Right lung (tissue), 5 donors: ENCODE measurements around the gene ADORA2A. TPM values are rescaled to one million over a fixed set of nuclear protein-coding genes. Genes with fewer than 3 reads are reported as not detected.

Source experiments
- DNase-seq, 2 donors: peaks; one replicate each; pipeline ENCODE4 v3.0.0-alpha.2; 2013
- polyA plus RNA-seq, 5 donors: library from polyadenylated mRNA; unstranded; fragments of 120-200 nt; gene quantifications; one replicate each; pipeline versions ENCODE4 v1.2.1 to v1.2.3, GENCODE V29; 2013; ENCODE audit warnings: inconsistent platforms in 1 of 5, low replicate concordance in 1 of 5; ENCODE audit not compliant: insufficient read length in 5 of 5, insufficient read depth in 1 of 5

Gene ADORA2A
- polyA plus RNA-seq, 5 donors, result 17.6 to 33.5 (median 29.9) TPM

DNA sequence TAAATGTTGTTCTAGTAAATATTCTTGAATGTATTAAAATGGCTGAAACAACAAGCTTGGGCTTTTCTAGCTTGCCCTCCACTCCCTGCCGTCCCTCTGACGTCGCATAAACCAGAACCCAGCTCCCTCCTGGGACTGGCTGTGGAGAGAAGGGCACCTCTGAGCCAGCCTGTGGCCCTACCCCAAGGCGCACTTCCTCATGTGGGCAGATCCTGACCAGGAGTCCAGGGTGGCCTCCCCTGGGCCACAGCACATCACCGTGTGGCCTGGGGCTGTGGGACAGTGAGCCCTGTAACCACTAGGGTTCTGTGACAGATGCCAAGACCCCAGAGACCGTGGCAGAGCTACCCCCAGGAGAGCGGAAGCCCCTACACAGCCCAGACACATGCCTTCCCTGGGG is 10.2 kb upstream of the ADORA2A start:
- DNase-seq, result no peak

DNA sequence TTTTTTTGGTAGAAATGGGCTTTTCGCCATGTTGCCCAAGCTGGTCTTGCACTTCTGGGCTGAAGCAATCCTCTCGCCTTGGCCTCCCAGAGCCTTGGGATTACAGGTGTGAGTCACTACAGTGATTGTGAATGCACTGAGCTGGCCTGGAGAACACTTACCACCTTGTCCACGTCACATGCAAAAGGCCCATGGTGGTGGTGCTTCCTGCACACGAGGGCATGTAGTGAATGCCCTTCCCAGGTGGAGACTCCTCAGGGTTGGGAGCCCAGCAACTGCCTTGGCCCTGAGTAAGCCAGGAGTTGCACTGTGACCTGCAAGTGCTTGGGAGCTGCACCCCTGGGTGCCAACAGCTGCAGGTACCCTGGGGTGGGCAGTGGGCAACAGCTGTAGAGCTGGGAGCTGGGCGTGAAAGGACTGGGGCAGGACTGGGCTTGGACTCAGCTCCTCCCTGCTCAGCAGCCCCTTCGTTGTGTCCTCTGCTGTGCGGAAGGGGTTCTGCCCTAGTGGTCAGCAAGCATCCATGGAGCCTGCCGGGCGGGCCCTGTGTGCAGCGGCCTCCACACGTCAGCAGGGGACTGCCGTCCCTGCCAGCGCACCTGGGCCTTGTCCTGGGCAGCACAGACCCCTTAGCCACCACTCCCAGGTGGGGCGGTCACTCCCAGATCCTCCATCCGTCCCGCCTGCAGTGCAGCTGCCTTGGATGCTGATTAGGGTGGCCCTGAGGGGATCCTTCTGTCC is 9.3 kb upstream of the ADORA2A start:
- no peak for DNase-seq

DNA sequence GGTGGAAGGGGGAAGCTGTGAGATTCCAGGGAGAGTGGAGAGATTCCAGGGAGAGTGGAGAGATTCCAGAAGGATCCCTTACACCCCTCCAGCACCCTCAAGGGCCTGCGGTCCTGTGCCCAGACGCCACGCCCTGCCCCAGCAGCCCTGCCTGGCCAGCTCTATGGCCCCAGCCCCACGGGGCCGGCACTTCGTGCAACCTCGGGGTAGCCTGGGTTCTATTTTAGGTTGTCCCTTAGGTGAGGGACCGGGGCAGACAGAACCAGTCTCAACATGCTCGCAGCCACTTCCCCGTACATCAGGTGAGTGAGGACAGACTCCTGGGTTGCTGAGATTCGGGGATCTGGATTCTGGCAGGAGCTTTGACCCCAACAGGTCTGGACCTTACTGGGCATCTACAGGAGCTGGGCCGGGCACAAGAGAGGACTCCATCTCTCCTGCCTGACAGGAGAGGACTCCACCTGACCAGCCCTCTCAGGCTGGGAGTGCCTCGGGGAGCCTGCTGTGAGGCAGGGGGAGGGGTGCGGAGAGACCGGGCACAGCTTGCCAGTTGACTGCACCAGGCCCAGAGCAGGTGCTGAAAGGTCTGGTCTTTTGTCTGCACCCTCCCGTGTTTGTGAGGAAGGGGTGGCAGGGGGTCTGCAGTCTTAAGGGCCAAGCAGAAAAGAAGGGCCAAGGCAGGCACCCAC is 8.5 kb upstream of the ADORA2A start:
- DNase-seq, result no peak

DNA sequence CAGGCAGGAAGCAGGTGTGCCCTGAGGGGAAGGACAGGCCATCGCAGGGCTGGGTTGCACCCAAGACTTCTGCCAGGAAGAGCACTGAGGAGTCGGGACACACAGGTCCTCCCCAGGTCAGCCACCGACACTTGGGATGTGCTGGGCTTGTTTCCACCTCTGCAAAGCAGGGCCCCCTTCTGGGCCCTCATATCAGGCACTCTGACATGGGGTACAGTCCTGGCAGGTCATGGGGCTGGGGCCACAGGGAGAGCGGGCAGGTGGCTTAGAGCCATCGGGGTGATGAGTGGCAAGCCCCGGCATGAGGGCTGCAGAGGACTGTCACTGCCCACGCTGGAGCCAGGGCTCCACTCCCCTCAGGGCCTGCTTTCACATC is 7.9 kb upstream of the ADORA2A start:
- no peak for DNase-seq

DNA sequence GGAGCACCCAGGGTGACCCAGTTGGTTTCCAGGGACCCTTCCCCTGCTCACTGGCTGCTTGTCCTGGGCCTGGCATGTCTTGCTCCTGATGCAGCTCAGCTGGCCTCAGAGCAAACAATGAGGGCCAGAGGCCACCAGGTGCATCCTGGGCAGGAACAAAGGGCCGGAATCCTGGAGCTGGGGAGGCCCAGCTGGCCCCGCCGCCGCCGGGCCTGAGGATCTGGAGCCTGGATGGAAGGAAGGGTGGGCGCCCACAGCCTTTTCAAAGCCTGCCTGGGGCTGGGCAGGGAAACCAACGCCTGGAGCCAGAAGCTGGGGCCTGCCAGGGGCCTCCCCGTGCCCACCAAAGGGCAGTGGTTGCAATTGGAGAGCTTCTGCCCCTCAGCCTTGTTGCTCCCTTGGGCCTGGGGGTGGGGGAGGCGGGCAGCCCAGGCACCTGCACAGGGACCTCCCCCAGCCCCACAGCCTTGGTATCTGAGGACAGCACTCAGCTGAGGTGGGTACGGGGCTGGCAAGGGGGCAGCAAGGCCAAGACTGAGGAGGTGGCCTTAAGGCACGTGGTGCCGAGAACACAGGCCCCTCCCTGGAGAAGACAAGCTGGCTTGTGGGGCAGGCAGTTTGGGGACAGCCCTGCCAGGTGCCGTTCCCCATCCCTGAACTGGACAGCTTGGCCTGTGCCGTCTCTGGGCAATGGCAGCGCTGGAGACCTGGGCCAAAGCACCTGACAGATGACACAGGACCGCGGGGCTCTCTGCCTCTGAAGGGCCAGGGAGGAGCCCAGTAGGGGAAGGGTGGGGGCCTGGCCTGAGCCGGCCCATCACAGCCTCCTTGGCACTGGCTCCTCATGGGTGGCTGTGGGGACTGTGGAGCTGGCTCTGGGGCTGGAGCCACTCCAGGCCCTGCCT is 7.1 kb upstream of the ADORA2A start:
- DNase-seq, result no peak

DNA sequence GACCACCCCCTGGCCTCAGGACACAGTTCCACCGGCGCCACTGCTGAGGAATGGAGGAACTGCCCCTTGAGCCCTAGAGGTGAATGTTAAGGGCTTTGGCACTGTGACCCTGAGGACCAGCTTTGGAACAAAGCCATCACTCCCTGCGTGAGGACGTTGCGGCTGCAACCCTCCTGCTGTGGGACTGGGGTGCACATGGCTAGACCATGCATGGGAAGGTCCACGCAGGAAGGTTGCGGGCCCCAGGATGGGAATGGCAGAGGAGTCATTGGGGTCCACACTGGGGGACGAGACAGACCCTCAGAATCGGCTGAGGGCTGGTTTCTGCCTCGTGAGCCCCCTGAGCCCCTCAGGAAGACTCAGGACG is 6.4 kb upstream of the ADORA2A start:
- no peak for DNase-seq

DNA sequence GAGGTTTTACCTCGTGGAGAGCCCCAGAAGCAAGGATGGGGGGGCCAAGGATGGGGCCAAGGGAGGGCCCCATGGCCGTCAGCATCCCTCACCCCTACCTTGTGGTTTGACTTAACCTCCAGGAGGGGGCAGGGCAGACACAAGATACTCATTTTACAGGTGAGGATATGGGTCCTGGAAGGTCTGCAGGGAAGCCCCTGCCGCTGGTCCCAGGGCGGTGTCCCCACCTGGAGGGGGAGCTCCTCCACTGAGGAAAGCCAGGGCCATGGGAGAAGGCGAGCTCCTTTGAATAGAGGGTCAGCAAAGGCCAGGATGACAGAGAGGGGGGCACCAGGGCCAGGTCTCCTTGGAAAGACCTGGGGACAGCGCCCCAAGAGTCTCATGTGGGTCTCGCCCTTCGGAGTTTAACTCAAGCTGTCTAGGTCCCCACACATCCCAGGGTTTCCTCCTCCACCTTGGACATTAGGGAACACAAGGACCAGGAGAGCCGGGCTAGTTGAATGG is 5.9 kb upstream of the ADORA2A start:
- no peak for DNase-seq

DNA sequence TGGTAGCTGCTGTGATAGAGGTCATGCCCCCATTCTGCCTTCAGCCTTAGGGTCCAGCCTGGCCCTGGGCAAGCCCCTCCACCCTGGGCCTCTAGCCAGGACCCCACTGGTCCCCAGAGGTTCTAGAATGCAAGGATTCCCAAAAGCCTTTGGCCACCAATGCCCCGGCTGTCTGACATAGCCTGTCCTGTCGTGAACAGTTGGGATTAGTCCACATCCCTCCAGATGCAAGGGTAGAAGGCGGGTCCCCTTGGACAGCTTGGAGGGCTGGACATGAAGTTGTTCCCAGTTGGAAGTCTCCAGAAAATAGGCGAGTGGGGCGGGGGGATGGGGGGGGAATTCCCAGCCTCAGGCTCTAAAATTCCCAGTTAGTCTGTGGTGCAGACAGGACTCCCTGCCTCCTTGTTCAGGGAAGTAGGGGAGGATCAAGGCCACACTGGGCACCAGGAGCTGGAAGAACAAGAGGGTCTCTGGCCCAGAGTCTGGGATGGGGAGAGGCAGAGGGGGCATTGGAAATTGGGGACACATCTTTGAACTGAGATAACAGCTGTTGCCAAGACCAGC is 5.2 kb upstream of the ADORA2A start:
- no peak for DNase-seq

DNA sequence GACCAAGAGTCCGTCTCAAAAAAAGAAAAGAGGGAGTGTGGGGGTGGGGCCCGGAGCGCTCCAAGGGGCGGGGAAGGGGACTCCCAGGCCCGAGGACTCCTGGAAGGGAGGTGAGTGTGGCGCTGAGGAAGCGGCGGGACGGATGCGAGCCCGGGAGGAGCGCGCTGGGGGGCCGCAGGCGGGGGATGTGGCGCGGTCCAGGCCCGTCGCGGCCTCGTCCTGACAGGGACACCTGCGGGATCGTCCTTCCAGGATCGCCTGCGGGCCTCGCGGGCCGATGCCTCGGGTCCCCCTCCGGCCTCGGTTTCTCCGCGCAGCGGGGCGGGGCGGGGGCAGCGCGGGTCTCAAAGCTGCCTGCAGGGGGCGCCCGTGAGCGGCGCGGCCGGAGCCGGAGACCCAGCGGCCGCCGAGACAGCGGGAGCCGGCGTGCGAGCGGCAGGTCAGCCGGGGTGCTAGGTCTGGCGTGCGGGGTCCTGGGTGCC is 3.8 kb upstream of the ADORA2A start:
- no peak for DNase-seq

DNA sequence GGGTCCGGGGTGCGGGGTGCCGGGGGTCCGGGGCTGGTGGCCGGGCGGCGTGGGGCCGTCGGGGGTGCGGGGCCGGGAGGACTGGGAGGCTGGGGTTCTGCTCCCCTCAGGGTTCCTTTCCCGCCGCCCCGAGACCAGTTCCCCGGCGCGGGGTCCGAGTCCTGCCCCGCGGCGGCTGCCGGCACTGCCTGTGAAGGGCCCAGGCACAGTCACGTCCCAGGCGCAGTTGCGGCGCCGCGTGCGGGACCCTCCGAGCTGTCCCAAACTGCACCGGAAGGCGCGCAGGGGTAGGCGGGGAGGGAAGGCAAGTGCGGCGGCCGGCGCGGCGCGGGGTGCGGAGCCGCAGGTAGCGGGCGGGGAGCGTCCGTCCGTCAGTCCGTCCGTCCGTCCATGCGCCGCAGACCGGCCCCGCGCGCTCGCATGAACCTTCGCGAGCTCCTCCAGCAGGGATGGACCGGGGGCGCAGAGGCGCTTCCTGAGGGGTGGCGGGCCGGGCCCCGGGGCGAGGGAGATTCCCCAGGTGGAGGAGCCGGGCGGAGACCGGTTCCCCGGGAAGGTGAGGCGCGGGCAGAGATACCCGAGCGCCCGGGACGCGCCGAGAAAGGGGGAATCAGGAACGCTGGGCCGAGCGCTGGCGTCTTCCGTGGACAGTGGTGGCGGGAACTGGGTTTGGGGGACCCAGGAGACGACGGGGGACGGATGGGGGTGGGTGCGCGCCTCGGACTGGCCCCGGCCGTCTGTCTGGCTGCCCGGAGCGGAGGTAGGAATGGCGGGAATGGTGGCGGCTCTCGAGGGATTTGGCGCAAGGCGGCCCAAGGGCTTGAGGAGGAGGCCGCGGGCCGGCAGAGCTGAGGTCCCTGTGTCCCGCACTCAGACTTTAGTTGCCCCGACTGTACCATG is 3.1 kb upstream of the ADORA2A start:
- DNase-seq, result no peak

DNA sequence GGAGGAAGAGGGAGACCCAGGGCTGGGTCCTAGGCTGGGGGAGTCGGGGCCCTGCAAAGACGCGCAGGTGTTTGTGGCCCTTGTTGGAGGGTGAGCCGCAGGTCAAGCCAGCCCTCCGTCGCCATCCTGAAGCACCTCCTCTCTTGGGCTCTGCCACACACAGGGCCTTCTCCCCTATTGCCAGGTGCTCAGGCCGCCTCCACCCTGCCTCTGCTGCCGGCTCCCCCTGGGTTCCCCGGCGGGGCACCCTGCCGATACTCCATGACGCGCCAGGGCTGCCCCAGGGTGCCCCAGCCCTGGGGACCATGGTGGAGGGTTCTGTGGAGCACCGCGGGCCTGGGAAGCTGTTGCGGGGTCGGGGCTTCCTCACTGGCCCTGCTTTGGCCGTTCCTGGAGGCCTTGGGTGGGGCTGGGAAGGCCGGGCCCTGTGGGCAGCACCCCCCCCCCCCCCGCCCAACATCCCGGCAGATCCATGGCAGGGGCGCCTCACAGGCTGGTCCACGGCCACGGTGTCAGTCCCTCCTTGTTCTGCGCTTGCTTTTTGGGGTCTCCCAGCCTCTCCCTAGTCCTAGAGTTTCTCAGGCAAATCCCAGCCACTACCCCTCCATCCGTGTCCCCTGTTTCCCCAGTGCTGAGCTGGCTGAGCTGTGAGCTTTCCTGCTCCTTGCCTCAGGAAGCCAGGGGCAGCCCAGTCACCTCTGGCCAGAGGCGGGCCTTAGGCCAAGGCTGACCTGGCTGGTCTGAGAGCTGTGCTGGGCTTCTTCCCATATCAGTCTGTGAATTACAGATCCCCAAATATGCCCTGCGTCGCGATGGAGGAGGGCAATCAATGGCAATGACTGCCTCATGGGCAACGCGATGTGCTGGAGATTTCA is 2.3 kb upstream of the ADORA2A start:
- no peak for DNase-seq

DNA sequence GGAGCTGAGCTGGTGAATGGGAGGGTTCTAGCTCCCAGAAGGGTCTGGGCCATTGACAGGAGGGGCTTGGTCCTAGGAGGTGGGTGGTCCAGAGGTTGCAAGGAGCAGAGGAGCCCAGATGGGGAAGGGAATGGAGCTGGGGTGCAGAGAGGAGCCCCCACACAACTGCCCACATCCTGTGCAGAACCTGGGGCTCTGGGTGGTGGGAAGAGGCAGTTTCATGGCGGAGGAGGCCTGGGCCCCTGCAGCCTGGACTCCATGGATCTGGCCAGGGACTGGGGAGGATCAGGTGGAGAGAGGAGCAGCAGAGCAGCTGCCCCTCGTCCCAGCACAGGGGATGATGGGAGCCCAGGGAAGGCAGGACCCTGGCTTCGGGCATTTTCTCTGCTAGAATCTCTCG is 963 bp upstream of the ADORA2A start:
- no peak for DNase-seq

DNA sequence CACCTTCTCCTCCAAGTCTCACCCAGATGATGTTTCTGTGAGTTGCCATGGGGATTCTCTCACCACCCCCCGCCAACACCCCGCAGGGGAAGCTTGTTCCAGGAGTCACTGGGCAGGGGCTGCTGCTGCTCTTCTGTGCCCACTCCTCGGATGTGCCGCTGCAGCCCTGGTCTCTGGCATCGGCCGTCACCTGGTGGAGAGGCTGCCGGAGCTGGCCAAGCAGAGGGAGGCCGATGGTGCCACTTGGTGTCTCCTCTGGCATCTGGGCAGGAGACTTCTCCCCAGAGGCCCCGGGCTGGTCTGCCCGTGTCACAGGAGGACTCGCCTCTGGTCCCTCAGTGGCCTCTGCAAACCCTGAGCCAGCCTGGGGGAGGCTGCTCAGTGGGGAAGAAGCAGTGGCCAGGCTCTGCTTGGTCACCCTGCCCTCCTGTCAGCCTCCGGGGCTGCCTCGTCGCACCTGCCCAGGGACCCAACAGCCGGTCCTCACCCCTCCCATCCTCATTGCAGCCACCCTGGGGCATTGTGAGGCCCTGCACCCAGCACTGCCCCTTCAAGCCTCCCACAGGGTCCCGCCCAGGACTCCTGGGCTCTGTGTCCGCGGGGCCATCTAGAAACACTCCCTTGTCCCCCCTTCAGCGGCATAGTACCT is 424 bp upstream of the ADORA2A start:
- DNase-seq, result no peak

DNA sequence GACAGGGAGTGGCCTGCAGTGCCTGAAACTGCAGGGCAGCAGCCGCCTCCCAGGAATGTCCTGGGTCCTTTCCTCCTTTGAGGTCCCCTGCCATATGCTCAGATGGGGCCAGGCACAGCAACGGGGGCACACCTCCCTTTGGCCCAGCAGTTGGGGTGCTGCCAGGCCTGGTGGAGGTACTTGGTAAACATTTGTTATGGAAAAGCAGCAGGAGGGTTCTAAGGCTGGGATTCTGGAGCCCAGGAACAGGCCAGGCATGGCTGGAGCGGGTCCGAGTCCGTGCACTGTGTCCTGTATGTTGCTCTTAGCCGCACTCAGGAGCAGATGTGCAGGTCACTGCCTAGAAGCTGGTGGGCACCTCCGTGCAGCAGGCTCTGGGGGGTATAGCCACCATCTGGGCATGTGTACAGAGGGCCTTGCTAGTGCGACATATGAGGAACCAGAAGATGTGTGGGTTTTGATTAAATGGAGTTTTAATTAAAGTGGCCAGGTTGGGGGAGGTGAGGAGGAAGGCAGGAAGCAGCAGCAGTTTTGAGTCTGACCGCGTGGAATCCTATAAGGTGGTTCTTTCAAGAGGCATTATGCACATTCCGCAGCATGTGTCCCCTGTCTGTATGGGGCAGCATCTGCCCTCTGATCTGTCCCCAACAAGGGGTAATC is 1.5 kb downstream of the ADORA2A start:
- no peak for DNase-seq

DNA sequence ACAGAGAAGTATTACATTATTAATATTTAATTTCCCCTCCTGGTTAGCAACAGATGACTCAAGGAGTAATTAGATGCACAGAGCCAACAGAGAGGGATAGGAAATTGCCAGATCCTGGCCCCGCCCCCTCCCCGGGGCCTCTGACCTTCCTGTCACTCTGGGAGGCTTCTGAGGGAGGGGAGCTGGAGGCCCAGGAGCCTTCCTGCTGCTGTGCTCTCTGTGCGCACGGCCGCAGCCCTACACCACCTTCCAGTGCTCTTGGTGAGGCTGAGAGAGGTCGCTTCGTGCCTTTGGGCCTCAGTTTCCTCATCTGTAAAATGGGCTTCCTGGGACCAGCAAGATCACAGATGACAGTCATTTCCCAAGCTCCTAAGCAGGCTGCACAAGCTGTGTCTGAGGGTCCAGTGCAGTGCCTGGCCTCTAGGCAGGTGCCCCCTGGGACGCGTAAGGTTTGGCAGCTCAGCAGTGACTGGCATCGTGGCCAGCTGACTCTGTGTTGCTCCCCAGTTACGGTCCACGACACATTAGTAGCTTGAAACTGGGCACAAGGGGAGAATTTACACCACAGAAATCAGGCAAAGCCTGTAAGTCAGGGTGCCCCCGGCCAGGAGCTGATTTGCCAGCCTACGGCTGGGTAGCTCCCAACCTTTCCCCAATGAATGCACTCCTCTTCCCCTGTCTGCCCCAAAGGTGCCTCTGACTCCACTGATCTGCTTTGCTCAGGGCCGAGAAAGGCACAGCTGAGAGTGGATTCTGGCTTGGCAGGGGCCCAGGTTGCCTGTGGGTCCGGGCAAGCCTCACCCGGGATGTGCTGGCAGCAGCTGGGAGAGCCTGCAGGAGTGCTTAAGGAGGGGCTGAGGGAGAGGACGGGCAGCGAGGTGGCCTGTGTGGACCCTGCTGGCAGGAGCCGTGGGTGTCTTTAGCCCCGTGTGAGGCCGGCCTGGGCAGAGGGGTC is 2.3 kb downstream of the ADORA2A start:
- no peak for DNase-seq

DNA sequence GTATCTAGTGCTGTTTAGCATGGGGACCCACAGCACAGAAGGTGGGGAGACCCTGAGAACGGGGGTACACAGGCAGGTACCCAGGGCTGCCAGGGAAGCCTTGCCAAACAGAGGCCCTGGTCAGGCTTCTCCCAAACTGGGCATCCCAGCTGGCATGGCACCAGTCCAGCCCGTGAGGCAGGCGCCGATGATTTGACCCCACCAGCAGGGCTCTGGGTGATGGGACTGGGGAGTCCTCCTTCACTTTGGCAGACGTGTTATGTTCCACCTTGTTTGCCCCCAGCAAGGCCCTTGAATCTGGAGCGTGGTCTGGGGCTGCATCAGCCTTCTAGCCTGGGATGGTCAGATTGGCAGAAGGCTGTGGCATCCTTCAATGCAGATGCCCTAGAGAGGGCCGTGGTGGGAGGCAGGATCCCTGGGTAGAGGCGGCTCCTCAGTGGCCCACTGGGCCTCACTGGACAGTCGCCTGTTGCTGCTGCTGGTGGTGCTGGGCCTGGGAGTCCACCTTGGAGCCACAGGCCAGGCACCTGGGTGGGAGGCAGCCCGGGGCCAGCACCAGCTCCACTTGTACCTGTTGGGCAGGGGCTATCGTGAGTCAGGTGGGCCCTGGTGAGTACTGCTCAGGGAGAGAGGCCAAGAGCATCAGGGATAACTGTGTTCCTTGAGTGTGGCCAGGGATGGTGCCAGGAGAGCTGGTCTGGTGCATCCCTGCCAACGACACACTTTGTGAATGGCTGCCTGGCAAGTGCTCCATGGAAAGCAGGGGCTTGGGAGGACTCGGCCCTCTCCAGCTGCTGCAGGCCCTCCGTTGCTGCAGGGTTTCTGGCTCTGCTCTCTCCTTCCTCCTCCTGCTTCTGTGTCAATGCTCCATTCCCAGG is 3.3 kb downstream of the ADORA2A start:
- DNase-seq, result no peak
